ENCODE data around the gene MAGEC2. TPM values are rescaled to one million over a fixed set of nuclear protein-coding genes. Genes with fewer than 3 reads are reported as not detected.

Gene MAGEC2
- total RNA-seq, 1 experiment from 2014 or later, result 0.09 TPM

- CTCF ChIA-PET, result no interaction called here
- Mint-ChIP-seq H3K4me1 (no peaks in the 10 kb centered on the region), H3K27ac (no peak overlapping the region), H3K27me3 (ENCODE audit: low read depth) (no peaks in the 10 kb centered on the region; the same call in 1 of the 2 replicates), H3K36me3 (peaks cover 2% of the 10 kb centered on the region), H3K4me3 (no peak overlapping the region), H3K9me3 (peaks cover 20% of the 10 kb centered on the region)
- no peak for TF ChIP-seq FOXK1 (CRISPR knock-in tag; IDR thresholded peaks at IDR 0.05)
- TF ChIP-seq CDX4 (CRISPR knock-in tag; IDR thresholded peaks at IDR 0.05; ENCODE audit: borderline replicate concordance), result no peak
- TF ChIP-seq PRDM15 (CRISPR knock-in tag; IDR thresholded peaks at IDR 0.05), result no peak
- no peak for TF ChIP-seq ZSCAN18 (CRISPR knock-in tag; IDR thresholded peaks at IDR 0.05)
- TF ChIP-seq FOXP4 (CRISPR knock-in tag; IDR thresholded peaks at IDR 0.05), result no peak
- no peak for TF ChIP-seq NR2C2 (CRISPR knock-in tag; IDR thresholded peaks at IDR 0.05)
- no peak for TF ChIP-seq ARID4B (CRISPR knock-in tag; IDR thresholded peaks at IDR 0.05; ENCODE audit: borderline replicate concordance)
- no peak for TF ChIP-seq AR (CRISPR knock-in tag; IDR thresholded peaks at IDR 0.05)
- no peak for TF ChIP-seq KAT7 (CRISPR knock-in tag; IDR thresholded peaks at IDR 0.05; ENCODE audit: borderline replicate concordance)
- no peak for TF ChIP-seq JUN (CRISPR knock-in tag; IDR thresholded peaks at IDR 0.05)
- TF ChIP-seq SP1 (CRISPR knock-in tag; conservative IDR thresholded peaks at IDR 0.05), result no peak
- DNase-seq (ENCODE audit: low spot score) (no peak), ATAC-seq (no peak)
- POLR2A ChIA-PET, result no interaction called here
Measured at GRCh38 chrX:142186103-142186502, 19.0 kb downstream of the MAGEC2 start.

Measured in WTC11 (cell line).